ENCODE data around the gene COL15A1.

DNA sequence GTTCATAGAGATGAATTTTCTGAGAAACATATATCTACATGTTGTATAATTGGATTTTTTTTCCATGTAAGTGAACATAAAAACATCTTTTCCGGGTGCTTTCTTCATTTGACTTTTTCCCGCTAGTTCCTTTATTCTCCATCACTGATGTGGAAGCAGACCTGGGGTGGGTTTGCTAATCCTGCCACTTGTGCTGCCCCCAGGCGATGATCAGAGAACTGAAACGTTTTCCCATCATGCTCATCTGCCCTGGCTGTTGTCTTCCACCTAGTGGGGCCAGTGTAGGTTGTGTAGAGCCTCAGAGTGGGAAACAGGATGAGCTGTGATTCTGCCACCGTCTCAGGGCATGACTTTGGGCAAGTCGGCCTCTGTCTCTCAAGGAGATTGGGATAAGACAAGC lies 127.0 kb downstream of the COL15A1 start:
- TF ChIP-seq ZNF384 (IDR thresholded peaks at IDR 0.05) = no peak
- TF ChIP-seq NFRKB (IDR thresholded peaks at IDR 0.05) = no peak
- TF ChIP-seq, protein P1, sequence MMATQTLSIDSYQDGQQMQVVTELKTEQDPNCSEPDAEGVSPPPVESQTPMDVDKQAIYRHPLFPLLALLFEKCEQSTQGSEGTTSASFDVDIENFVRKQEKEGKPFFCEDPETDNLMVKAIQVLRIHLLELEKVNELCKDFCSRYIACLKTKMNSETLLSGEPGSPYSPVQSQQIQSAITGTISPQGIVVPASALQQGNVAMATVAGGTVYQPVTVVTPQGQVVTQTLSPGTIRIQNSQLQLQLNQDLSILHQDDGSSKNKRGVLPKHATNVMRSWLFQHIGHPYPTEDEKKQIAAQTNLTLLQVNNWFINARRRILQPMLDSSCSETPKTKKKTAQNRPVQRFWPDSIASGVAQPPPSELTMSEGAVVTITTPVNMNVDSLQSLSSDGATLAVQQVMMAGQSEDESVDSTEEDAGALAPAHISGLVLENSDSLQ (IDR thresholded peaks at IDR 0.05) = no peak
- TF ChIP-seq BHLHE40 (IDR thresholded peaks at IDR 0.05; ENCODE audit: borderline replicate concordance) = no peak
- no peak for TF ChIP-seq SP1 (IDR thresholded peaks at IDR 0.05)
- no peak for TF ChIP-seq ELF4 (IDR thresholded peaks at IDR 0.05)
- no peak for TF ChIP-seq FOXA1 (IDR thresholded peaks at IDR 0.05)
- no peak for TF ChIP-seq FOXM1 (IDR thresholded peaks at IDR 0.05; ENCODE audit: borderline replicate concordance)
- TF ChIP-seq SUZ12 (IDR thresholded peaks at IDR 0.05) = no peak
